Measurements from ENCODE around the gene IMP3. TPM values are rescaled to one million over a fixed set of nuclear protein-coding genes. Genes with fewer than 3 reads are reported as not detected.

IMP3 gene
- total and polyA plus RNA-seq, 11 donors, result 37.1 to 151 (median 44.5) TPM

- TF ChIP-seq, protein P1, sequence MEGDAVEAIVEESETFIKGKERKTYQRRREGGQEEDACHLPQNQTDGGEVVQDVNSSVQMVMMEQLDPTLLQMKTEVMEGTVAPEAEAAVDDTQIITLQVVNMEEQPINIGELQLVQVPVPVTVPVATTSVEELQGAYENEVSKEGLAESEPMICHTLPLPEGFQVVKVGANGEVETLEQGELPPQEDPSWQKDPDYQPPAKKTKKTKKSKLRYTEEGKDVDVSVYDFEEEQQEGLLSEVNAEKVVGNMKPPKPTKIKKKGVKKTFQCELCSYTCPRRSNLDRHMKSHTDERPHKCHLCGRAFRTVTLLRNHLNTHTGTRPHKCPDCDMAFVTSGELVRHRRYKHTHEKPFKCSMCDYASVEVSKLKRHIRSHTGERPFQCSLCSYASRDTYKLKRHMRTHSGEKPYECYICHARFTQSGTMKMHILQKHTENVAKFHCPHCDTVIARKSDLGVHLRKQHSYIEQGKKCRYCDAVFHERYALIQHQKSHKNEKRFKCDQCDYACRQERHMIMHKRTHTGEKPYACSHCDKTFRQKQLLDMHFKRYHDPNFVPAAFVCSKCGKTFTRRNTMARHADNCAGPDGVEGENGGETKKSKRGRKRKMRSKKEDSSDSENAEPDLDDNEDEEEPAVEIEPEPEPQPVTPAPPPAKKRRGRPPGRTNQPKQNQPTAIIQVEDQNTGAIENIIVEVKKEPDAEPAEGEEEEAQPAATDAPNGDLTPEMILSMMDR (IDR thresholded peaks at IDR 0.05), result no peak
- TF ChIP-seq POLR2A (IDR thresholded peaks at IDR 0.05), result no peak
- Histone ChIP-seq H3K4me1 (peaks cover 8 to 74% (median 63%) of the 10 kb centered on the region in 12 donors), H3K27ac (peak overlapping the region in 11 of 12 donors; percentile 83 to 99 (median 96)), H3K4me3 (peak overlapping the region in 11 of 12 donors; percentile 63 to 97 (median 84)), H3K36me3 (peaks cover 0 to 18% (median 0%) of the 10 kb centered on the region in 9 donors), H3K27me3 (no peaks in the 10 kb centered on the region), H3K9me3 (no peaks in the 10 kb centered on the region)
- DNase-seq (no peak), ATAC-seq (no peak)
- intact Hi-C loops (cut with DNase I), result loop anchor here in 4 of 10 donors (5.0 to 10.0 kb wide), 3 partner anchors 33 to 284 kb away; partner anchors contain the start of genes SIN3A (in 2 of the 4) and MAN2C1 (in 1 of the 4)
- WGBS, 4 donors, result 65 to 81% (median 72%) methylated on average over 18 to 19 of the region's 19 CpGs
Observed at GRCh38 chr15:75649045-75649761, 9.2 kb upstream of the IMP3 start.

DNA sequence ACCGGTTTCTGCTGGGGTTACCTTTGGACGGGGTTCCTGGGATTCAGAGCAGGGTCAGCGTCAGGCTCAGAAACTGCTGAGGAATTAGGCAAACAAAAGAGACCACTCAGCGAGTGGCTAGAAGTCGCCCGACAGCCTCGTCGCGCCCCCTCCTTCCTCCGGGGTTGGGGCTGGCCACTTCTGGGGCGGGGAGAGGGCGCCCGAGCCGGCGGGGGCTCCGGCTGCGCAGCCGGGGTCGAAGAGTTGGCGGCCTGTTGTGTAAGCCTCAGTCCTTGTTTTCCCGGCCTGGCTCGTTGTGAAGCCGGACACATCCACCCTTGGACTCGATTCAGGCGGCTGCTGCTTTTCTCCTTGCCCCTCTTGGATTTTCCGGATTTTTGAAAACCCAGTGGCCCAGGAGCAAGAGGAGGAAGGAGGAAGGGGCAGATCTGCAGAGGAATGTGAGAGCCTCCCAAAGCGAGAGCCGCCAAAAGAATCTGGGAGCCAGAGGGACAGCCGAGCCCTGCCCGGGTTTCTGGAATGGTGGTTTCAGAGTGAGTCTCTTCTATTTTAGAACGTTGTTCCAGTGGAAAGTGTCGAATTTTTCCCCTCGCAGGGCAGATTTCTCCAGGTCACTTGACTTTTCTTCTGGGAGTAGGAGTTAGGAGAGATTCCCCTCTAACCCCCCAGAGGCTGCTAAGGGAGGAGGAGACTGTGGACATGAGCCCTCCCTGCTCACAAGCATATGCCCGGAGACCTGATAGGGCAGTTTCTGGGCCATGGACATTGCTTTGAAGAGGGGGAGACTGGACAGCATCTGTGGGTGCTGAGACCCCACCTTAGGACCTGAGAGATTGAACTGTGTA lies 8.4 kb upstream of the IMP3 start:
- intact Hi-C loops (cut with DNase I), result loop anchor here in 4 of 10 donors (1.0 to 10.0 kb wide), 4 partner anchors 25 to 284 kb away; partner anchors contain the start of genes SIN3A (in 2 of the 4) and MAN2C1 (in 1 of the 4)
- H3K9me3 ChIP-seq, result no peaks in the 10 kb centered on the region
- peaks cover 0 to 16% (median 0%) of the 10 kb centered on the region in 9 donors for H3K36me3 ChIP-seq
- peak overlapping the region; percentile 83 to 99 (median 96) for H3K27ac ChIP-seq
- no peaks in the 10 kb centered on the region for H3K27me3 ChIP-seq
- peak in 4 of 5 donors; percentile 60 to 70 (median 66) for DNase-seq
- WGBS, 4 donors, result 2 to 5% (median 2%) methylated on average over 32 to 34 of the region's 34 CpGs
- TF ChIP-seq POLR2A (IDR thresholded peaks at IDR 0.05), result no peak
- TF ChIP-seq, protein P1 (IDR thresholded peaks at IDR 0.05), result no peak
- H3K4me3 ChIP-seq, result peak overlapping the region; percentile 63 to 97 (median 86)
- H3K4me1 ChIP-seq, result peaks cover 8 to 66% (median 57%) of the 10 kb centered on the region in 12 donors
- ATAC-seq, result peak in 3 of 4 donors; percentile 7 to 34 (median 18)

DNA sequence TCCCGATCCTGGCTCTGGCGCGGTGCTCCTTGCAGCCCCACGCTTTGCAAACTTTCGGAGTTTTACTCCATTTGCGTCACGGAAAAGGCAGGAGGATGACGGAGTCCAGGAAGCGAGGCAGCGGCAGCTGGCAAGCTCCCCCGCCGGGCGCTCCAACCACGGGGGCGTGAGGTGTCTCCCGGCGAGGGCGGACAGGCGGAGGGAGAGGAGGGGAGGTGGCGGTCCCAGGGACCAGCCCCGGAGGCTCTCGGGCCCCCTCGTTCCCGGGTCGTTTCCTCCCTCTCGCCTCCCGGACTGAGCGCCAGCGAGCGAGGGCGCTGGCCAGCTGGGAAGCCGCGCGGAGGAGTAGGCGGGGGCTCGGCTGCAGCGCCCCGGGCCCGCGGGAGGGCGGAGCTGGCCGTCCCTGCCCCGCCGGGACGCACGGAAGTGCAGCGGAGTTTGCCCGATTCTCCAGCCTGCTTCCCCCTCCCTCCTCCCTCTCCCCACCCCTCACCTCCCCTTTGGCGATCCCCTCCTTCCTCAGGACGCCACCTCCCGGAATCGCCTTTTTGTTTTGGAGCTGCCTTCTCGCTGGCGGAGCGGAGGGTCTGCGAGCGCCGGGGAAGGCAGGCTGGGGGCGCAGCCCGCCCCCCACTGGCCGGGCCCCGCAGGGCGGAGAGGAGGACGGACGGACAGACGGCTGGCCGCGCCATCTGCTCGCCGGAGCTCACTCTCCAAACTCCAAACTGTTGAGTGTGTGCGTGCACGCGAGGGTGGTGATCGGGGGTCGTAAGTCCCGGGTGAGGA lies 7.5 kb upstream of the IMP3 start, which contains the start of gene SNX33:
SNX33 (plus strand) TSS at position 543 of the 786 bp plus-strand sequence. CDS start 1,191 bp downstream, outside the sequence.
- no peaks in the 10 kb centered on the region for H3K9me3 ChIP-seq
- no peaks in the 10 kb centered on the region for H3K27me3 ChIP-seq
- TF ChIP-seq, protein P1 (IDR thresholded peaks at IDR 0.05), result peak; percentile 30 to 66 (median 50)
- TF ChIP-seq POLR2A (IDR thresholded peaks at IDR 0.05), result peak in 1 of 2 donors; percentile 68
- H3K4me1 ChIP-seq, result peaks cover 8 to 58% (median 51%) of the 10 kb centered on the region in 12 donors
- WGBS, 4 donors, result 0 to 1% (median 0%) methylated on average over 31 to 76 of the region's 76 CpGs
- peak within 1 kb of the TSS; percentile 63 to 97 (median 86) for H3K4me3 ChIP-seq
- H3K27ac ChIP-seq, result peak within 1 kb of the TSS; percentile 83 to 99 (median 96)
- peaks cover 0 to 16% (median 0%) of the 10 kb centered on the region in 9 donors for H3K36me3 ChIP-seq
- intact Hi-C loops (cut with DNase I), result loop anchor here in 5 of 10 donors (1.0 to 10.0 kb wide), 6 partner anchors 19 to 283 kb away; partner anchors contain the start of genes SIN3A (in 2 of the 5) and MAN2C1 (in 1 of the 5)
- DNase-seq (peak; percentile 88 to 91 (median 89)), ATAC-seq (peak; percentile 39 to 86 (median 80))
